Middle frontal gyrus (tissue), 1 donor: ENCODE measurements around the gene ZNF219.

Experiments used
- DNase-seq: peaks from one replicate; pipeline ENCODE4 v3.0.0-alpha.2; 2015; ENCODE audit warnings: low spot score; ENCODE audit errors: extremely low spot score

Gene ZNF219

GRCh38 chr14:21069388-21070082, 28.9 kb downstream of the ZNF219 start:
- DNase-seq, result no peak

- no peak for DNase-seq
These were observed 29.7 kb downstream of the ZNF219 start for GRCh38 chr14:21068521-21069387.

GRCh38 chr14:21066882-21067502, 31.5 kb downstream of the ZNF219 start:
- DNase-seq, result no peak

GRCh38 chr14:21063479-21063878, 35.0 kb downstream of the ZNF219 start:
- DNase-seq, result no peak

- DNase-seq, result no peak
These were observed 37.1 kb downstream of the ZNF219 start for GRCh38 chr14:21061347-21061668.

- no peak for DNase-seq
These were observed 37.7 kb downstream of the ZNF219 start for GRCh38 chr14:21060614-21061346.

- no peak for DNase-seq
These were observed 38.4 kb downstream of the ZNF219 start for GRCh38 chr14:21059842-21060613.

GRCh38 chr14:21058903-21059302, 39.6 kb downstream of the ZNF219 start:
- no peak for DNase-seq

GRCh38 chr14:21057803-21058675, 40.4 kb downstream of the ZNF219 start, which contains the start of gene RNASE8:
Gene RNASE8 (plus strand): TSS chr14:21057822. CDS start chr14:21057893, 71 bp downstream.
- no peak for DNase-seq

GRCh38 chr14:21056520-21057163, 41.8 kb downstream of the ZNF219 start:
- no peak for DNase-seq

- DNase-seq, result no peak
These were observed 42.9 kb downstream of the ZNF219 start for GRCh38 chr14:21055432-21056117.

- DNase-seq, result no peak
These were observed 43.7 kb downstream of the ZNF219 start for GRCh38 chr14:21054768-21055145.

- DNase-seq, result no peak
These were observed 44.2 kb downstream of the ZNF219 start for GRCh38 chr14:21054123-21054767.

GRCh38 chr14:21053184-21054122, 45.0 kb downstream of the ZNF219 start:
- DNase-seq, result no peak

- no peak for DNase-seq
These were observed 47.9 kb downstream of the ZNF219 start for GRCh38 chr14:21050597-21050996.

GRCh38 chr14:21049271-21049673, 49.2 kb downstream of the ZNF219 start:
- DNase-seq, result no peak

- no peak for DNase-seq
These were observed 49.8 kb downstream of the ZNF219 start for GRCh38 chr14:21048638-21049037.
